Right lobe of liver (tissue), 6 donors: ENCODE measurements around the gene PLXNA3. TPM values are rescaled to one million over a fixed set of nuclear protein-coding genes. Genes with fewer than 3 reads are reported as not detected.

ENCODE experiments used
- ATAC-seq, 4 donors: fragments of 200-7000 bp; cut with Tn5 transposase; one replicate each; pipeline ENCODE4 v1.9.1; 2020; ENCODE audit warnings: mild to moderate bottlenecking in 4 of 4, moderate library complexity in 4 of 4
- DNase-seq, 3 donors: peaks; one replicate each; pipeline ENCODE4 v3.0.0-alpha.2; 2020
- H3K27ac ChIP-seq, 3 donors: fragments of 200-600 bp; one replicate each; pipeline ENCODE4 v1.8.0; 2022
- H3K27me3 ChIP-seq, 2 donors: fragments of 200-600 bp; one replicate each; pipeline ENCODE4 v1.8.0; 2022
- H3K36me3 ChIP-seq, 4 donors: fragments of 200-600 bp; sonication (generic) in 1 of 4; one replicate each; pipeline versions ENCODE4 v1.5.1 to v1.8.0; 2017 to 2022; ENCODE audit warnings: control low read depth in 1 of 4
- H3K4me1 ChIP-seq, 4 donors: fragments of 200-600 bp; sonication (generic) in 1 of 4; one replicate each; pipeline versions ENCODE4 v1.5.1 to v1.8.0; 2017 to 2022; ENCODE audit warnings: control low read depth in 1 of 4
- H3K4me3 ChIP-seq, 3 donors: fragments of 200-600 bp; one replicate each; pipeline ENCODE4 v1.8.0; 2022
- H3K9me3 ChIP-seq, 4 donors: fragments of 200-600 bp; sonication (generic) in 1 of 4; one replicate each; pipeline versions ENCODE4 v1.5.1 to v1.8.0; 2017 to 2022; ENCODE audit warnings: control low read depth in 1 of 4
- CTCF ChIP-seq, 4 donors: fragments of 200-600 bp in 3 of 4; fragments of 450-650 bp in 1 of 4; IDR thresholded peaks; one replicate each; pipeline versions ENCODE4 v1.5.1 to v1.8.0; 2016 to 2022; ENCODE audit warnings: antibody characterized with exemption in 4 of 4, mild to moderate bottlenecking in 2 of 4
- POLR2A ChIP-seq: fragments of 450-650 bp; IDR thresholded peaks from one replicate; pipeline ENCODE4 v1.6.1; 2017; ENCODE audit warnings: antibody characterized with exemption, mild to moderate bottlenecking
- WGBS: methylation state at CpG from one replicate; pipeline ENCODE4 v1.1.6; 2018; ENCODE audit warnings: low coverage, low lambda C conversion rate; ENCODE audit not compliant: insufficient coverage; ENCODE audit errors: missing lambda C conversion rate; 5-methylcytosine and 5-hydroxymethylcytosine counted together
- intact Hi-C, 2 donors: fragments of 100-400 bp; cut with DNase I; formaldehyde crosslinking; loops; one replicate each; pipeline versions ENCODE4 v1.11.2 to v1.14.1; 2022
- total RNA-seq, 6 experiments: library from RNA; depleted of rRNA in 2 of 6; stranded (reverse); fragments of >200 nt in 2 of 6; fragmentation: NEBNext Ultra II Directional in 3 of 6; extraction: Animal tissue kit (Norgen Biotek cat#: 25700) in 3 of 6; gene quantifications; one replicate each; pipeline versions ENCODE4 v1.1.0 to v1.2.4, GENCODE V29; 2016 to 2023
- donor health status: DM: no; HTN: yes; CAD: no.
- donor health status: DM: no; HTN: no; CAD: no.
- donor health status: DM: no; HTN: no; CAD: no.
- donor health status: DM: no; HTN: yes; CAD: no.
- donor health status: DM: no; HTN: yes; CAD: no.

PLXNA3 gene
- total RNA-seq, 6 experiments from 2014 or later, result 1.3 to 22.8 (median 2.6) TPM

- DNase-seq, result no peak
- intact Hi-C loops, result no loop called here
- no peak for ATAC-seq
Measured at GRCh38 chrX:154444755-154445246, 13.3 kb upstream of the PLXNA3 start.

GRCh38 chrX:154445776-154446175, 12.3 kb upstream of the PLXNA3 start:
- intact Hi-C loops, result no loop called here
- no peak for DNase-seq
- Histone ChIP-seq H3K4me1 (peaks cover 0 to 4% (median 0%) of the 10 kb centered on the region in 4 donors), H3K27ac (no peak overlapping the region), H3K9me3 (no peaks in the 10 kb centered on the region), H3K4me3 (no peak overlapping the region), H3K36me3 (peaks cover 0 to 3% (median 0%) of the 10 kb centered on the region in 4 donors), H3K27me3 (no peaks in the 10 kb centered on the region)
- no peak for ATAC-seq
- no peak for TF ChIP-seq CTCF (IDR thresholded peaks at IDR 0.05)
- TF ChIP-seq POLR2A, result no peak
- 84% methylated on average over 8 of the region's 16 CpGs for WGBS

More at GRCh38 chrX:154444755-154445246, 13.3 kb upstream of the PLXNA3 start:
- Histone ChIP-seq H3K27ac (peak overlapping the region in 2 of 3 donors; percentile 54 to 66), H3K9me3 (no peaks in the 10 kb centered on the region), H3K27me3 (no peaks in the 10 kb centered on the region), H3K36me3 (no peaks in the 10 kb centered on the region), H3K4me1 (peaks cover 0 to 4% (median 0%) of the 10 kb centered on the region in 4 donors), H3K4me3 (peak overlapping the region; percentile 54 to 64 (median 60))
- WGBS, result 55% methylated on average over 2 of the region's 13 CpGs
- TF ChIP-seq POLR2A (no peak), CTCF (IDR thresholded peaks at IDR 0.05) (no peak)

GRCh38 chrX:154446430-154446829, 11.7 kb upstream of the PLXNA3 start:
- ATAC-seq, result no peak
- no peak overlapping the region for H3K27ac ChIP-seq
- no peak overlapping the region for H3K4me3 ChIP-seq
- WGBS, result 87% methylated on average over 5 of the region's 12 CpGs
- H3K36me3 ChIP-seq, result peaks cover 0 to 3% (median 0%) of the 10 kb centered on the region in 4 donors
- no peaks in the 10 kb centered on the region for H3K27me3 ChIP-seq
- H3K9me3 ChIP-seq, result no peaks in the 10 kb centered on the region
- TF ChIP-seq POLR2A (no peak), CTCF (IDR thresholded peaks at IDR 0.05) (no peak)
- no peak for DNase-seq
- H3K4me1 ChIP-seq, result peaks cover 0 to 4% (median 0%) of the 10 kb centered on the region in 4 donors
- intact Hi-C loops, result no loop called here

- Histone ChIP-seq H3K4me3 (no peak overlapping the region), H3K9me3 (no peaks in the 10 kb centered on the region), H3K36me3 (peaks cover 0 to 3% (median 0%) of the 10 kb centered on the region in 4 donors), H3K4me1 (peaks cover 0 to 4% (median 0%) of the 10 kb centered on the region in 4 donors), H3K27me3 (no peaks in the 10 kb centered on the region), H3K27ac (no peak overlapping the region)
- 85% methylated on average over 6 of the region's 14 CpGs for WGBS
- no peak for DNase-seq
- TF ChIP-seq POLR2A, result no peak
- ATAC-seq, result no peak
- intact Hi-C loops, result no loop called here
Measured at GRCh38 chrX:154448484-154448883, 9.6 kb upstream of the PLXNA3 start.

- no peak overlapping the region for H3K27ac ChIP-seq
- ATAC-seq (no peak), DNase-seq (no peak)
- WGBS, result 77% methylated on average over 3 of the region's 18 CpGs
- no peaks in the 10 kb centered on the region for H3K9me3 ChIP-seq
- no peaks in the 10 kb centered on the region for H3K27me3 ChIP-seq
- intact Hi-C loops, result no loop called here
- peaks cover 0 to 3% (median 0%) of the 10 kb centered on the region in 4 donors for H3K4me1 ChIP-seq
- TF ChIP-seq CTCF (IDR thresholded peaks at IDR 0.05) (no peak), POLR2A (no peak)
- no peak overlapping the region for H3K4me3 ChIP-seq
- H3K36me3 ChIP-seq, result peaks cover 0 to 3% (median 0%) of the 10 kb centered on the region in 4 donors
Measured at GRCh38 chrX:154449618-154450017, 8.5 kb upstream of the PLXNA3 start.
